Measurements from ENCODE around the gene KRTAP4-6. TPM values are rescaled to one million over a fixed set of nuclear protein-coding genes. Genes with fewer than 3 reads are reported as not detected.
"Not testable (repeated sequence)": the region's sequence is repeated elsewhere in the genome, so short reads cannot be mapped to it uniquely, and the experiment has no call there.

The KRTAP4-6 gene
- total RNA-seq, 2 donors from 2014 or later, result not detected

- intact Hi-C loops (cut with DNase I), result no loop called here
These were observed 36.4 kb downstream of the KRTAP4-6 start for GRCh38 chr17:41103896-41104295.

DNA sequence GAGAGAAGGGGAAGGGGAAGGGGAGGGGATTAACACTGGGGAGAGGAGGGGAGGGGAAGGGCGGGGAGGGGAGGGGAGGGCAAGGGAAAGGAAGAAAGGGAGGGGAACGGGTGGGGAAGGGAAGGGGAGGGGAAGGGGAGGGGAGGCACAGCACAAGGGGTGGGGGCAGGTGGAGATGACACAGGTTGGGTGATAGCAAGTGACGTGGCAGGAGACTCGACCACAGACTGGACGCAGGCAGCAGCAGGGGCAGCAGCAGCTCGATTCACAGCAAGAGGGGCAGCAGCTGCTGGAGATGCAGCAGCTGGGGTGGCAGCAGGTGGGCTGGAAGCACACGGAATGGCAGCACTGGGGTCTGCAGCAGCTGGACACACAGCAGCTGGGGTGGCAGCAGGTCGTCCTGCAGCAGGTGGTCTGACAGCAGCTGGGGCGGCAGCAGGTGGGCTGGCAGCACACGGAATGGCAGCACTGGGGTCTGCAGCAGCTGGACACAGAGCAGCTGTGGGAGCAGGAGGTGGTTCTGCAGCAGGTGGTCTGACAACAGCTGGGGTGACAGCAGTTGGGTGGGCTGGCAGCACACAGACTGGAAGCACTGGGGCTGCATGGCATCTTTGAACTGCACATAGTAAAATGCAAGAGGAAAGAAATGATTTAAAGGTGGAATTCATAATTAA is 38.6 kb downstream of the KRTAP4-6 start, which contains the start of gene KRTAP4-16:
TSS of gene KRTAP4-16 (minus strand) at position 624 of the 674 bp plus-strand sequence. CDS start at position 624, 0 bp downstream.
- Histone ChIP-seq H3K4me1 (no peaks in the 10 kb centered on the region), H3K36me3 (replicated peaks in 1 of 2; ENCODE audit: insufficient read depth in 1 of 2, low read depth in 2 of 2) (no peaks in the 10 kb centered on the region), H3K27me3 (no peaks in the 10 kb centered on the region), H3K4me3 (no peak within 1 kb of the TSS), H3K27ac (no peak within 1 kb of the TSS), H3K9me3 (no peaks in the 10 kb centered on the region)
- DNase-seq, result no peak
- TF ChIP-seq POLR2A (IDR thresholded peaks at IDR 0.05), result no peak
- no peak for TF ChIP-seq CTCF (IDR thresholded peaks at IDR 0.05)
- intact Hi-C loops (cut with DNase I), result no loop called here
- WGBS, 2 donors, result 37 to 64% methylated on average over 6 to 10 of the region's 10 CpGs
- no peak for ATAC-seq

More at GRCh38 chr17:41103896-41104295, 36.4 kb downstream of the KRTAP4-6 start:
- no peak overlapping the region for H3K4me3 ChIP-seq
- no peak for ATAC-seq
- no peaks in the 10 kb centered on the region for H3K9me3 ChIP-seq
- TF ChIP-seq POLR2A (IDR thresholded peaks at IDR 0.05), result no peak
- no peak for TF ChIP-seq CTCF (IDR thresholded peaks at IDR 0.05)
- H3K27ac ChIP-seq, result no peak overlapping the region
- no peaks in the 10 kb centered on the region for H3K36me3 ChIP-seq (replicated peaks in 1 of 2; ENCODE audit: insufficient read depth in 1 of 2, low read depth in 2 of 2)
- no peaks in the 10 kb centered on the region for H3K4me1 ChIP-seq
- DNase-seq, result no peak
- H3K27me3 ChIP-seq, result no peaks in the 10 kb centered on the region
- whole genome bisulfite sequencing, 2 donors, result 86 to 88% methylated on average over 1 of the region's 1 CpG

DNA sequence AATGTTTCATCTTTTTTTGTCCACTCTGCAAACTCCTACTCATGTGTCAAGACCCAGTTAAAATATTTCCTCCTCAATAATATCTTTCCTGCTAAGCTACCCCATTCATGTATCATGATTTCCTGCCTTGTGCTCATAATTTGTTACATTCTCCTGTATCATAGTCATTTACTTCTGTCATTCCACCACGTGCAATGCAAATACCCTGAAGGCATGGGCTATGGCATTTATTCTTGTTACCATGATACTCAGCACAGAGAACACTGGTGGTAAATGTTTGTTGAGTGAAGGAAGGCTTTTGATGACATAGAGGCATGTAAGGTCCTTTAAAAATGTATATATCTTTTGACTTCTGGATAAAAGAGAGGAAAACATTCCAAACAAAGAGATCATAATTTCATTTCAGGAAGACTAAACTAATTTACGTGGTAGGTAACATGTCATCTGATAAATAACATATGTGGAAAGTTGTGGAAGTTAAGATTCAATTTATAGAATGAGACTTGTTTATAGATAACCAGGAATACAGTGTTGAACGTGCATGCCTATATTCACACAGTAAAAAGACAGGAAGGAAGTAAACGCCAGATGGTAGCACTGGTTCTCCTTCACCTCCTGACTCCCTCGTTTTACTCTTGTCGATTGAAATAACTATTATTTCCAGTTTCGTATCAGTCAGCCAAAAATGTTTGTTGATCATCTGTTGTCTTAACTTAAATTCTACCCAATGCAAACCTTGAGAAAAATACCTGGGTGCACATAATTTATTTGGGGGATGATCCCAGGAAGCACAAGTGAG is 40.5 kb downstream of the KRTAP4-6 start:
- H3K4me1 ChIP-seq; ATAC-seq; H3K36me3 ChIP-seq (replicated peaks in 1 of 2; ENCODE audit: insufficient read depth in 1 of 2, low read depth in 2 of 2); H3K9me3 ChIP-seq; intact Hi-C loops (cut with DNase I); H3K4me3 ChIP-seq; DNase-seq; H3K27ac ChIP-seq; H3K27me3 ChIP-seq: not testable (repeated sequence)
- WGBS, 2 donors, result 42 to 59% methylated on average over 7 of the region's 7 CpGs

GRCh38 chr17:41098481-41098880 is 41.9 kb downstream of the KRTAP4-6 start:
- Histone ChIP-seq H3K27ac (no peak overlapping the region), H3K9me3 (no peaks in the 10 kb centered on the region), H3K27me3 (no peaks in the 10 kb centered on the region), H3K4me3 (no peak overlapping the region), H3K4me1 (no peaks in the 10 kb centered on the region), H3K36me3 (replicated peaks in 1 of 2; ENCODE audit: insufficient read depth in 1 of 2, low read depth in 2 of 2) (no peaks in the 10 kb centered on the region)
- 55 to 56% methylated on average over 6 of the region's 6 CpGs for WGBS, 2 donors
- DNase-seq (no peak), ATAC-seq (no peak)
- intact Hi-C loops (cut with DNase I), result no loop called here
- TF ChIP-seq CTCF (IDR thresholded peaks at IDR 0.05) (no peak), POLR2A (IDR thresholded peaks at IDR 0.05) (no peak)

GRCh38 chr17:41098042-41098441 is 42.3 kb downstream of the KRTAP4-6 start, which contains the start of gene KRTAP4-8:
KRTAP4-8 (minus strand) TSS chr17:41098142; CDS start chr17:41098084, 58 bp downstream.
- intact Hi-C loops (cut with DNase I), result no loop called here
- no peak for DNase-seq

More at GRCh38 chr17:41098042-41098441, 42.3 kb downstream of the KRTAP4-6 start, which contains the start of gene KRTAP4-8:
- no peak for ATAC-seq
- no peaks in the 10 kb centered on the region for H3K36me3 ChIP-seq (replicated peaks in 1 of 2; ENCODE audit: insufficient read depth in 1 of 2, low read depth in 2 of 2)
- H3K4me1 ChIP-seq, result no peaks in the 10 kb centered on the region
- H3K27me3 ChIP-seq, result no peaks in the 10 kb centered on the region
- H3K4me3 ChIP-seq, result no peak within 1 kb of the TSS
- H3K9me3 ChIP-seq, result no peaks in the 10 kb centered on the region
- no peak for TF ChIP-seq POLR2A (IDR thresholded peaks at IDR 0.05)
- no peak within 1 kb of the TSS for H3K27ac ChIP-seq
- 32 to 35% methylated on average over 4 of the region's 4 CpGs for whole genome bisulfite sequencing, 2 donors
